Measurements from ENCODE around the gene STK16. TPM values are rescaled to one million over a fixed set of nuclear protein-coding genes. Genes with fewer than 3 reads are reported as not detected.

Gene STK16
- total and polyA plus RNA-seq, 2 of the 13 experiments (the other 11 are each of a cell fraction or from before 2014, with no cell fraction given): 28.0 to 50.9 TPM

- TF ChIP-seq ZNF407 (CRISPR knock-in tag; IDR thresholded peaks at IDR 0.05; ENCODE audit: not compliant biosample characterization): peak; percentile 72
- TF ChIP-seq RNF2 (conservative IDR thresholded peaks at IDR 0.05; ENCODE audit: low read depth): 0 out of 2 replicates have a peak, but pooled peaks have one; percentile 69
- TF ChIP-seq BRCA1 (CRISPR knock-in tag; IDR thresholded peaks at IDR 0.05): 0 out of 2 replicates have a peak, but pooled peaks have one; percentile 50
- peak; percentile 29; the same call in 1 of the 2 replicates for TF ChIP-seq ZNF274 (CRISPR knock-in tag; IDR thresholded peaks at IDR 0.05)
- TF ChIP-seq ZNF790 (CRISPR knock-in tag; IDR thresholded peaks at IDR 0.05; ENCODE audit: borderline replicate concordance): 0 out of 2 replicates have a peak, but pooled peaks have one; percentile 52
- TF ChIP-seq ZSCAN12 (CRISPR knock-in tag; IDR thresholded peaks at IDR 0.05): 0 out of 2 replicates have a peak, but pooled peaks have one; percentile 55
- no peak for TF ChIP-seq TBL1XR1 (IDR thresholded peaks at IDR 0.05; ENCODE audit: borderline replicate concordance, low read length, partially characterized antibody)
- peak; percentile 61; the same call in 2 of the 3 replicates for TF ChIP-seq MXI1 (IDR thresholded peaks at IDR 0.05; ENCODE audit: borderline replicate concordance, low read depth, low read length)
- TF ChIP-seq ZNF75D (CRISPR knock-in tag; IDR thresholded peaks at IDR 0.05; ENCODE audit: borderline replicate concordance): no peak
- TF ChIP-seq ZNF782 (CRISPR knock-in tag; IDR thresholded peaks at IDR 0.05; ENCODE audit: borderline replicate concordance): peak; percentile 64
- TF ChIP-seq SMARCC2 (IDR thresholded peaks at IDR 0.05): no peak
- TF ChIP-seq SRSF1 (optimal IDR thresholded peaks at IDR 0.05; ENCODE audit: low read depth, low read length): peak; percentile 78
- TF ChIP-seq MTA1 (CRISPR knock-in tag; IDR thresholded peaks at IDR 0.05; ENCODE audit: borderline replicate concordance): peak; percentile 59; the same call in 1 of the 2 replicates
- peak; percentile 46 for TF ChIP-seq MYC (CRISPR knock-in tag; IDR thresholded peaks at IDR 0.05; ENCODE audit: borderline replicate concordance)
- no peak for TF ChIP-seq YEATS2 (CRISPR knock-in tag; IDR thresholded peaks at IDR 0.05; ENCODE audit: borderline replicate concordance)
- TF ChIP-seq THAP8 (CRISPR knock-in tag; IDR thresholded peaks at IDR 0.05; ENCODE audit: borderline replicate concordance): no peak
- no peak for TF ChIP-seq TBP (CRISPR knock-in tag; IDR thresholded peaks at IDR 0.05)
- peak; percentile 84 for TF ChIP-seq RFXAP (CRISPR knock-in tag; IDR thresholded peaks at IDR 0.05; ENCODE audit: borderline replicate concordance)
- 0 out of 2 replicates have a peak, but pooled peaks have one; percentile 4 for TF ChIP-seq ZFP37 (CRISPR knock-in tag; IDR thresholded peaks at IDR 0.05; ENCODE audit: borderline replicate concordance)
- peak; percentile 60 for TF ChIP-seq YEATS4 (CRISPR knock-in tag; IDR thresholded peaks at IDR 0.05; ENCODE audit: borderline replicate concordance)
- TF ChIP-seq FOXK1 (CRISPR knock-in tag; IDR thresholded peaks at IDR 0.05; ENCODE audit: borderline replicate concordance, low read depth): 0 out of 2 replicates have a peak, but pooled peaks have one; percentile 22
Observed at GRCh38 chr2:219253753-219254589, 8.7 kb downstream of the STK16 start, which contains the start of gene TUBA4A (continued).
